Measurements from ENCODE around the gene NBPF19.
"Not testable (repeated sequence)": the region's sequence is repeated elsewhere in the genome, so short reads cannot be mapped to it uniquely, and the experiment has no call there.

GRCh38 chr1:149572763-149573162, 97.9 kb downstream of the NBPF19 start:
- TF ChIP-seq, protein P1, sequence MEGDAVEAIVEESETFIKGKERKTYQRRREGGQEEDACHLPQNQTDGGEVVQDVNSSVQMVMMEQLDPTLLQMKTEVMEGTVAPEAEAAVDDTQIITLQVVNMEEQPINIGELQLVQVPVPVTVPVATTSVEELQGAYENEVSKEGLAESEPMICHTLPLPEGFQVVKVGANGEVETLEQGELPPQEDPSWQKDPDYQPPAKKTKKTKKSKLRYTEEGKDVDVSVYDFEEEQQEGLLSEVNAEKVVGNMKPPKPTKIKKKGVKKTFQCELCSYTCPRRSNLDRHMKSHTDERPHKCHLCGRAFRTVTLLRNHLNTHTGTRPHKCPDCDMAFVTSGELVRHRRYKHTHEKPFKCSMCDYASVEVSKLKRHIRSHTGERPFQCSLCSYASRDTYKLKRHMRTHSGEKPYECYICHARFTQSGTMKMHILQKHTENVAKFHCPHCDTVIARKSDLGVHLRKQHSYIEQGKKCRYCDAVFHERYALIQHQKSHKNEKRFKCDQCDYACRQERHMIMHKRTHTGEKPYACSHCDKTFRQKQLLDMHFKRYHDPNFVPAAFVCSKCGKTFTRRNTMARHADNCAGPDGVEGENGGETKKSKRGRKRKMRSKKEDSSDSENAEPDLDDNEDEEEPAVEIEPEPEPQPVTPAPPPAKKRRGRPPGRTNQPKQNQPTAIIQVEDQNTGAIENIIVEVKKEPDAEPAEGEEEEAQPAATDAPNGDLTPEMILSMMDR (IDR thresholded peaks at IDR 0.05 in 2 of 3, conservative IDR thresholded peaks at IDR 0.05 in 1 of 3; ENCODE audit: control insufficient read depth in 2 of 3, extremely low read depth in 1 of 3, insufficient read depth in 1 of 3, low read depth in 3 of 3, low read length in 3 of 3), result not testable (repeated sequence)
- TF ChIP-seq FOS (IDR thresholded peaks at IDR 0.05; ENCODE audit: borderline replicate concordance, extremely low read depth, insufficient read length); CHD2 (IDR thresholded peaks at IDR 0.05; ENCODE audit: borderline replicate concordance, low read depth, low read length); SIX5 (IDR thresholded peaks at IDR 0.05; ENCODE audit: low read depth, low read length, severe bottlenecking); USF1 (IDR thresholded peaks at IDR 0.05; ENCODE audit: borderline replicate concordance, extremely low read length, insufficient read depth, low read depth, low read length); EZH2 (IDR thresholded peaks at IDR 0.05; ENCODE audit: borderline replicate concordance, control insufficient read depth, low read depth, low read length); POLR2AphosphoS5 (IDR thresholded peaks at IDR 0.05; ENCODE audit: low read length); POLR2AphosphoS2 (IDR thresholded peaks at IDR 0.05; ENCODE audit: low read depth, low read length); POLR2A (IDR thresholded peaks at IDR 0.05; ENCODE audit: low read depth, low read length); NFYB (IDR thresholded peaks at IDR 0.05; ENCODE audit: insufficient read depth, low read depth, low read length); JUNB (IDR thresholded peaks at IDR 0.05); ETV6 (conservative IDR thresholded peaks at IDR 0.05 in 1 of 2, IDR thresholded peaks at IDR 0.05 in 1 of 2; ENCODE audit: borderline replicate concordance in 1 of 2, low read depth in 1 of 2): not testable (repeated sequence)
- TF ChIP-seq, protein P2, sequence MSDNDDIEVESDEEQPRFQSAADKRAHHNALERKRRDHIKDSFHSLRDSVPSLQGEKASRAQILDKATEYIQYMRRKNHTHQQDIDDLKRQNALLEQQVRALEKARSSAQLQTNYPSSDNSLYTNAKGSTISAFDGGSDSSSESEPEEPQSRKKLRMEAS (IDR thresholded peaks at IDR 0.05; ENCODE audit: low read depth, low read length), result not testable (repeated sequence)
